DMS 273 treated with DMSO at 0.1 percent for 48 hours (cell line): ENCODE measurements around the gene DTNBP1.

Experiments
- DNase-seq: peaks from one replicate; lab custom pipeline; 2025; lab: John Stamatoyannopoulos, UW

The DTNBP1 gene

GRCh38 chr6:15533379-15534026 lies 129.3 kb downstream of the DTNBP1 start:
- DNase-seq = no peak

- DNase-seq = no peak
These were observed 130.9 kb downstream of the DTNBP1 start for GRCh38 chr6:15531973-15532372.

GRCh38 chr6:15530411-15530810 lies 132.4 kb downstream of the DTNBP1 start:
- no peak for DNase-seq

GRCh38 chr6:15528870-15529269 lies 134.0 kb downstream of the DTNBP1 start:
- no peak for DNase-seq

GRCh38 chr6:15527838-15528617 lies 134.8 kb downstream of the DTNBP1 start:
- no peak for DNase-seq

- no peak for DNase-seq
These were observed 136.6 kb downstream of the DTNBP1 start for GRCh38 chr6:15526212-15526701.

GRCh38 chr6:15524861-15525401 lies 137.9 kb downstream of the DTNBP1 start:
- DNase-seq = no peak

- DNase-seq = no peak
These were observed 138.9 kb downstream of the DTNBP1 start for GRCh38 chr6:15523679-15524630.

GRCh38 chr6:15522856-15523529 lies 139.8 kb downstream of the DTNBP1 start:
- no peak for DNase-seq

- DNase-seq = no peak
These were observed 140.4 kb downstream of the DTNBP1 start for GRCh38 chr6:15522427-15522826.

- DNase-seq = no peak
These were observed 140.8 kb downstream of the DTNBP1 start for GRCh38 chr6:15522026-15522425.

- DNase-seq = no peak
These were observed 141.2 kb downstream of the DTNBP1 start for GRCh38 chr6:15521582-15521981.

- DNase-seq = no peak
These were observed 142.1 kb downstream of the DTNBP1 start for GRCh38 chr6:15520626-15521203.

- DNase-seq = no peak
These were observed 143.1 kb downstream of the DTNBP1 start for GRCh38 chr6:15519681-15520080.

- no peak for DNase-seq
These were observed 143.9 kb downstream of the DTNBP1 start for GRCh38 chr6:15518878-15519277.

GRCh38 chr6:15518057-15518456 lies 144.8 kb downstream of the DTNBP1 start:
- no peak for DNase-seq

- no peak for DNase-seq
These were observed 145.2 kb downstream of the DTNBP1 start for GRCh38 chr6:15517600-15517999.

- no peak for DNase-seq
These were observed 145.8 kb downstream of the DTNBP1 start for GRCh38 chr6:15516923-15517560.

GRCh38 chr6:15516378-15516777 lies 146.4 kb downstream of the DTNBP1 start:
- DNase-seq = no peak

GRCh38 chr6:15515660-15516375 lies 147.0 kb downstream of the DTNBP1 start:
- no peak for DNase-seq
